Central memory CD8-positive, alpha-beta T cell (primary cell): ENCODE measurements around the gene TAF11L7.
"Not testable (repeated sequence)": the region's sequence is repeated elsewhere in the genome, so short reads cannot be mapped to it uniquely, and the experiment has no call there.

ENCODE experiments used
- ATAC-seq: fragments of 150-1000 bp; cut with Tn5 transposase; replicated peaks from 2 replicates; pipeline ENCODE4 v1.10.0; 2022; ENCODE audit warnings: mild to moderate bottlenecking, moderate FRiP score, moderate number of reproducible peaks; ENCODE audit not compliant: poor library complexity, severe bottlenecking; ENCODE audit errors: extremely low read depth
- DNase-seq, 2 donors: peaks; one replicate each; pipeline ENCODE4 v3.0.0; 2021; ENCODE audit warnings: low spot score in 2 of 2
- H3K27ac Mint-ChIP-seq: one replicate; pipeline ENCODE4 v1.8.0; 2022; ENCODE audit warnings: low read depth, mild to moderate bottlenecking, moderate library complexity, mixed read lengths
- H3K27me3 Mint-ChIP-seq: one replicate; pipeline ENCODE4 v1.8.0; 2022; ENCODE audit warnings: mixed read lengths
- H3K36me3 Mint-ChIP-seq: one replicate; pipeline ENCODE4 v1.8.0; 2022; ENCODE audit warnings: mild to moderate bottlenecking, moderate library complexity, mixed read lengths; ENCODE audit not compliant: insufficient read depth
- H3K4me1 Mint-ChIP-seq: one replicate; pipeline ENCODE4 v1.8.0; 2022; ENCODE audit warnings: mixed read lengths
- H3K4me3 Mint-ChIP-seq: one replicate; pipeline ENCODE4 v1.8.0; 2022; ENCODE audit warnings: mild to moderate bottlenecking, moderate library complexity, mixed read lengths
- H3K9me3 Mint-ChIP-seq: one replicate; pipeline ENCODE4 v1.8.0; 2022; ENCODE audit warnings: mixed read lengths

Gene TAF11L7

DNA sequence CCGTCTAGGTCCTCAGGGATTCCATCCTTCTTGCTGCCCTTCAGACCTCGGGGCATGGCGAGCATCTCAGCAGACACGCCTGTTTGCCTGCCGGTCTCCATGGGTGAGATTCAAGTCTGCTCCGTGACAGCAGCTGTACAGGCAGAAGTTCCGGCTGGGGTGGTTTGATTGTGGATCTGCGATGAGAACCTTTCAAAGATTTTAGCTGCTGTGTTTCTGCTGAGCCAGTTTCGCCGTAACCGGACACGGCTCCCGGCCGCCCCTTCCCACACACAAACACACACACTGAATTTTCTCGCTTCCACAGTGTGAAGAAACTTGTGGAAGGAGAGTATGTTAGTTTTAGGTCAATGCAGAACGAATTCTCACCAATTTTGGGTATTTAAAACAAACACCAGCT is at the start of gene TAF11L7:
TSS of gene TAF11L7 (minus strand) at position 101 of the 400 bp plus-strand sequence.
- not testable (repeated sequence) for H3K4me3 Mint-ChIP-seq, ATAC-seq, H3K36me3 Mint-ChIP-seq, H3K9me3 Mint-ChIP-seq, H3K27me3 Mint-ChIP-seq, DNase-seq, H3K4me1 Mint-ChIP-seq, H3K27ac Mint-ChIP-seq

- Mint-ChIP-seq H3K9me3 (no peaks in the 10 kb centered on the region), H3K4me3 (no peak within 1 kb of the TSS), H3K27me3 (no peaks in the 10 kb centered on the region), H3K36me3 (peaks cover 2% of the 10 kb centered on the region), H3K27ac (no peak within 1 kb of the TSS), H3K4me1 (no peaks in the 10 kb centered on the region)
- ATAC-seq (no peak), DNase-seq (no peak)
These were observed 48.6 kb upstream of the TAF11L7 start, which contains the start of gene TAF11L14 for GRCh38 chr5:17634160-17634559. TAF11L14 (plus strand) TSS chr5:17634460.

DNA sequence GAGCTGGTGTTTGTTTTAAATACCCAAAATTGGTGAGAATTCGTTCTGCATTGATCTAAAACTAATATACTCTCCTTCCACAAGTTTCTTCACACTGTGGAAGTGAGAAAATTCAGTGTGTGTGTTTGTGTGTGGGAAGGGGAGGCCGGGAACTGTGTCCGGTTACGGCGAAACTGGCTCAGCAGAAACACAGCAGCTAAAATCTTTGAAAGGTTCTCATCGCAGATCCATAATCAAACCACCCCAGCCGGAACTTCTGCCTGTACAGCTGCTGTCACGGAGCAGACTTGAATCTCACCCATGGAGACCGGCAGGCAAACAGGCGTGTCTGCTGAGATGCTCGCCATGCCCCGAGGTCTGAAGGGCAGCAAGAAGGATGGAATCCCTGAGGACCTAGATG is 46.2 kb upstream of the TAF11L7 start, which contains the start of gene TAF11L13:
TSS of gene TAF11L13 (plus strand) at position 301 of the 400 bp plus-strand sequence.
- H3K27me3 Mint-ChIP-seq, DNase-seq, H3K4me1 Mint-ChIP-seq, ATAC-seq, H3K27ac Mint-ChIP-seq, H3K36me3 Mint-ChIP-seq, H3K4me3 Mint-ChIP-seq, H3K9me3 Mint-ChIP-seq: not testable (repeated sequence)

DNA sequence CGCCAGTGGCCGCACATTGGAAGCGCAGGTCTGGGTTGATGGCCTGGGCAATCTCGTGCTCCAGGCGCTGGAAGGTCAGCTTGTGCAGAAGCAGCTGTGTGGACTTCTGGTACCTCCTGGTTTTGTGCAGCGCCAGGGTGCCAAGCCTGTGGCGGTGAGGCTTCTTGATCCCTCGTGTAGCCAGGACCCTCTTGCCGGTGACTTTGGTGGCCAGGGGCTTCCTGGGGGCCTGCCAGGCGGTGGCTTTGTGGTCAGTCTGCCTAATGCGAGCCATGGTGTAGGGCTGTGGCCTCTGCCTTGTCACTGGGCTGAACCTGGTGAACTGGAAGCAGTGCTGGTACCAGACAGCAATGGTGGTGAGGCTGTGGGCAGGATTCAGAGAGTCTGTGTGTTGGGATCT is 40.1 kb upstream of the TAF11L7 start:
- no peak for DNase-seq
- Mint-ChIP-seq H3K27ac (no peak overlapping the region), H3K4me3 (no peak overlapping the region), H3K36me3 (no peaks in the 10 kb centered on the region), H3K4me1 (no peaks in the 10 kb centered on the region), H3K9me3 (peaks cover 11% of the 10 kb centered on the region), H3K27me3 (no peaks in the 10 kb centered on the region)
- no peak for ATAC-seq

GRCh38 chr5:17620627-17621026 is 35.1 kb upstream of the TAF11L7 start:
- no peak for ATAC-seq
- Mint-ChIP-seq H3K27ac (no peak overlapping the region), H3K27me3 (no peaks in the 10 kb centered on the region), H3K9me3 (peaks cover 6% of the 10 kb centered on the region), H3K36me3 (no peaks in the 10 kb centered on the region), H3K4me3 (no peak overlapping the region), H3K4me1 (no peaks in the 10 kb centered on the region)
- no peak for DNase-seq

DNA sequence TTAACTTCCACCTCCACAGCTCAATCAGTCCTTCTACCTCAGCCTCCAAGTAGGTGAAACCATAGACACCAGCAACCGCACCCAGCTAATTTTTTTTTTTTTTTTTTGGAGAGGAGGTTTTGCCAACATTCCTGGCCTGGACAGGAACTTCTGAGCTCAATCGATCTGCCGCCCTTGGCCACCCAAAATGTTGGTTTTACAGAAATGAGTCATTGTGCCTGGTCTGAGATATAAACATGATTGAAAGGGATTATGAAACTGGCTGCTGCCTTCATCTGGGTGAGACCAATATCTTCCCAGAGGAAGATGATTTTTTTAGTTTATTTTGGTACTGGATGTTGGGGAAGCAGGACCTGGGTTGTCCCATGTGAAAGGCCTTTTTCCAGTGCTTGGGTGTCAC is 33.8 kb upstream of the TAF11L7 start:
- DNase-seq (no peak), ATAC-seq (no peak)
- Mint-ChIP-seq H3K4me3 (no peak overlapping the region), H3K27me3 (no peaks in the 10 kb centered on the region), H3K9me3 (peaks cover 4% of the 10 kb centered on the region), H3K4me1 (no peaks in the 10 kb centered on the region), H3K27ac (no peak overlapping the region), H3K36me3 (no peaks in the 10 kb centered on the region)

GRCh38 chr5:17614872-17615605 is 29.5 kb upstream of the TAF11L7 start:
- Mint-ChIP-seq H3K36me3 (no peaks in the 10 kb centered on the region), H3K4me1 (no peaks in the 10 kb centered on the region), H3K27ac (no peak overlapping the region), H3K27me3 (no peaks in the 10 kb centered on the region), H3K4me3 (no peak overlapping the region), H3K9me3 (peaks cover 5% of the 10 kb centered on the region)
- ATAC-seq = no peak
- no peak for DNase-seq

- not testable (repeated sequence) for H3K4me3 Mint-ChIP-seq, ATAC-seq, H3K36me3 Mint-ChIP-seq, H3K4me1 Mint-ChIP-seq, H3K27me3 Mint-ChIP-seq, DNase-seq, H3K27ac Mint-ChIP-seq, H3K9me3 Mint-ChIP-seq
These were observed 24.5 kb upstream of the TAF11L7 start, which contains the start of gene TAF11L12 for GRCh38 chr5:17610092-17610491. TAF11L12 (plus strand) TSS chr5:17610392.

GRCh38 chr5:17607461-17607860 is 21.9 kb upstream of the TAF11L7 start:
- H3K4me1 Mint-ChIP-seq, H3K4me3 Mint-ChIP-seq, H3K27ac Mint-ChIP-seq, H3K27me3 Mint-ChIP-seq, DNase-seq, ATAC-seq, H3K36me3 Mint-ChIP-seq: not testable (repeated sequence)
- peaks cover 10% of the 10 kb centered on the region for H3K9me3 Mint-ChIP-seq

DNA sequence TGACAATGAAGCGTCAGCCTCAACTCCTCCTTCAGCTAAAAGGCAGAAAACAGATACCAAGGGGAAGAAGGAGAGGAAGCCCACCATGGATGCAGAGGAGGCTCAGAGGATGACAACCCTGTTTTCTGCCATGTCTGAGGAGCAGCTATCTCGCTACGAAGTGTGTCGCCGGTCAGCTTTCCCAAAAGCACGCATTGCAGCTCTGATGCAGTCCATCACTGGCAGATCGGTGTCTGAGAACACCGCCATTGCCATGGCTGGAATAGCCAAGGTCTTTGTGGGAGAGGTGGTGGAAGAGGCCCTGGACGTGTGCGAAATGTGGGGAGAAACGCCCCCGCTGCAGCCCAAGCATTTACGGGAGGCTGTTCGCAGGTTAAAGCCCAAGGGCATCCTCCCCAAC is 19.4 kb upstream of the TAF11L7 start:
- H3K9me3 Mint-ChIP-seq = peaks cover 10% of the 10 kb centered on the region
- no peak for ATAC-seq
- no peaks in the 10 kb centered on the region for H3K4me1 Mint-ChIP-seq
- H3K36me3 Mint-ChIP-seq = no peaks in the 10 kb centered on the region
- H3K27ac Mint-ChIP-seq = no peak overlapping the region
- no peak overlapping the region for H3K4me3 Mint-ChIP-seq
- DNase-seq = no peak
- no peaks in the 10 kb centered on the region for H3K27me3 Mint-ChIP-seq

GRCh38 chr5:17603880-17604279 is 18.3 kb upstream of the TAF11L7 start, which contains the start of gene TAF11L11:
TAF11L11 (plus strand) TSS chr5:17604183.
- not testable (repeated sequence) for H3K4me1 Mint-ChIP-seq, H3K27me3 Mint-ChIP-seq, H3K4me3 Mint-ChIP-seq, H3K27ac Mint-ChIP-seq, H3K36me3 Mint-ChIP-seq, ATAC-seq, DNase-seq
- peaks cover 10% of the 10 kb centered on the region for H3K9me3 Mint-ChIP-seq

DNA sequence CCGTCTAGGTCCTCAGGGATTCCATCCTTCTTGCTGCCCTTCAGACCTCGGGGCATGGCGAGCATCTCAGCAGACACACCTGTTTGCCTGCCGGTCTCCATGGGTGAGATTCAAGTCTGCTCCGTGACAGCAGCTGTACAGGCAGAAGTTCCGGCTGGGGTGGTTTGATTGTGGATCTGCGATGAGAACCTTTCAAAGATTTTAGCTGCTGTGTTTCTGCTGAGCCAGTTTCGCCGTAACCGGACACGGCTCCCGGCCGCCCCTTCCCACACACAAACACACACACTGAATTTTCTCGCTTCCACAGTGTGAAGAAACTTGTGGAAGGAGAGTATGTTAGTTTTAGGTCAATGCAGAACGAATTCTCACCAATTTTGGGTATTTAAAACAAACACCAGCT is 12.2 kb upstream of the TAF11L7 start, which contains the start of gene TAF11L10:
TSS of gene TAF11L10 (minus strand) at position 101 of the 400 bp plus-strand sequence.
- H3K36me3 Mint-ChIP-seq, H3K4me1 Mint-ChIP-seq, H3K4me3 Mint-ChIP-seq, H3K27ac Mint-ChIP-seq, ATAC-seq, H3K27me3 Mint-ChIP-seq, DNase-seq, H3K9me3 Mint-ChIP-seq: not testable (repeated sequence)

DNA sequence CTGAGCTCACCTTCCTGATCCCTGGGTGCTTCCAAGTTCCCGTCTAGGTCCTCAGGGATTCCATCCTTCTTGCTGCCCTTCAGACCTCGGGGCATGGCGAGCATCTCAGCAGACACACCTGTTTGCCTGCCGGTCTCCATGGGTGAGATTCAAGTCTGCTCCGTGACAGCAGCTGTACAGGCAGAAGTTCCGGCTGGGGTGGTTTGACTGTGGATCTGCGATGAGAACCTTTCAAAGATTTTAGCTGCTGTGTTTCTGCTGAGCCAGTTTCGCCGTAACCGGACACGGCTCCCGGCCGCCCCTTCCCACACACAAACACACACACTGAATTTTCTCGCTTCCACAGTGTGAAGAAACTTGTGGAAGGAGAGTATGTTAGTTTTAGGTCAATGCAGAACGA is 8.7 kb upstream of the TAF11L7 start, which contains the start of gene TAF11L9:
TSS of gene TAF11L9 (minus strand) at position 140 of the 400 bp plus-strand sequence.
- H3K27me3 Mint-ChIP-seq = not testable (repeated sequence)

More for the DNA sequence above, 8.7 kb upstream of the TAF11L7 start, which contains the start of gene TAF11L9:
- ATAC-seq, H3K9me3 Mint-ChIP-seq, DNase-seq, H3K4me3 Mint-ChIP-seq, H3K27ac Mint-ChIP-seq, H3K4me1 Mint-ChIP-seq, H3K36me3 Mint-ChIP-seq: not testable (repeated sequence)
